OCI-LY1 (cell line): Measurements from ENCODE around the gene AGBL1.

Experiments
- H2AFZ ChIP-seq: fragments of 200-600 bp; sonication (generic), shearing (Covaris generic); 2 replicates; pipeline ENCODE4 v1.6.0; 2014; ENCODE audit warnings: antibody characterized with exemption, mild to moderate bottlenecking, low read length
- H3F3A ChIP-seq: fragments of 200-600 bp; sonication (generic), shearing (Covaris generic); 2 replicates; pipeline ENCODE4 v1.6.0; 2014; ENCODE audit warnings: mild to moderate bottlenecking, antibody characterized with exemption, low read length, moderate library complexity; ENCODE audit not compliant: insufficient read depth
- H3K27ac ChIP-seq: fragments of 200-600 bp; sonication (generic); 2 replicates; pipeline ENCODE4 v1.5.1; 2014; ENCODE audit warnings: low read length, mixed run types, mild to moderate bottlenecking, low read depth; ENCODE audit not compliant: poor library complexity, severe bottlenecking
- H3K27me3 ChIP-seq: fragments of 200-600 bp; sonication (generic); 2 replicates; pipeline ENCODE4 v1.6.0; 2014; ENCODE audit warnings: antibody characterized with exemption, mild to moderate bottlenecking, low read length, moderate library complexity; ENCODE audit not compliant: insufficient read depth
- H3K36me3 ChIP-seq: fragments of 200-600 bp; sonication (generic); 2 replicates; pipeline ENCODE4 v1.6.1; 2014; ENCODE audit warnings: mild to moderate bottlenecking, antibody characterized with exemption, low read length, moderate library complexity, mixed read lengths; ENCODE audit not compliant: insufficient read depth
- H3K4me1 ChIP-seq: fragments of 200-600 bp; sonication (generic); 2 replicates; pipeline ENCODE4 v1.5.1; 2014; ENCODE audit warnings: mild to moderate bottlenecking, low read length, moderate library complexity; ENCODE audit not compliant: insufficient read depth, severe bottlenecking
- H3K4me2 ChIP-seq: fragments of 200-600 bp; sonication (generic), shearing (Covaris generic); 2 replicates; pipeline ENCODE4 v1.6.1; 2014; ENCODE audit warnings: low read length
- H3K4me3 ChIP-seq: fragments of 200-600 bp; sonication (generic); 2 replicates; pipeline ENCODE4 v1.5.1; 2014; ENCODE audit warnings: low read length, low read depth, mild to moderate bottlenecking, mixed read lengths; ENCODE audit not compliant: poor library complexity, severe bottlenecking
- H3K79me2 ChIP-seq: fragments of 200-600 bp; shearing (Covaris generic); 2 replicates; pipeline ENCODE4 v1.6.1; 2016; ENCODE audit warnings: mixed run types, low read length, mixed read lengths; ENCODE audit not compliant: insufficient read depth
- H3K9ac ChIP-seq: fragments of 200-600 bp; sonication (generic), shearing (Covaris generic); 2 replicates; pipeline ENCODE4 v1.6.1; 2014; ENCODE audit warnings: mild to moderate bottlenecking, low read length, mixed read lengths
- H3K9me2 ChIP-seq: fragments of 200-600 bp; sonication (generic), shearing (Covaris generic); 2 replicates; pipeline ENCODE4 v1.6.1; 2014; ENCODE audit warnings: low read depth, mild to moderate bottlenecking, low read length, mixed read lengths
- H3K9me3 ChIP-seq: fragments of 200-600 bp; shearing (Covaris generic); 2 replicates; pipeline ENCODE4 v1.6.1; 2014; ENCODE audit warnings: low read length, mixed read lengths
- H4K20me1 ChIP-seq: fragments of 200-600 bp; sonication (generic), shearing (Covaris generic); 2 replicates; pipeline ENCODE4 v1.6.0; 2016; ENCODE audit warnings: mild to moderate bottlenecking, low read length; ENCODE audit not compliant: insufficient read depth
- CTCF ChIP-seq: fragments of 200-600 bp; sonication (generic), shearing (Covaris generic); IDR thresholded peaks from 2 replicates; pipeline ENCODE4 v1.5.1; 2017; ENCODE audit warnings: mild to moderate bottlenecking, antibody characterized with exemption, low read length, moderate library complexity, mixed read lengths
- EZH2 ChIP-seq: fragments of 200-600 bp; sonication (generic), shearing (Covaris generic); IDR thresholded peaks from 2 replicates; pipeline ENCODE4 v1.8.0; 2017; ENCODE audit warnings: borderline replicate concordance, mixed run types, mild to moderate bottlenecking, antibody characterized with exemption, low read length, moderate library complexity, mixed read lengths

The AGBL1 gene

DNA sequence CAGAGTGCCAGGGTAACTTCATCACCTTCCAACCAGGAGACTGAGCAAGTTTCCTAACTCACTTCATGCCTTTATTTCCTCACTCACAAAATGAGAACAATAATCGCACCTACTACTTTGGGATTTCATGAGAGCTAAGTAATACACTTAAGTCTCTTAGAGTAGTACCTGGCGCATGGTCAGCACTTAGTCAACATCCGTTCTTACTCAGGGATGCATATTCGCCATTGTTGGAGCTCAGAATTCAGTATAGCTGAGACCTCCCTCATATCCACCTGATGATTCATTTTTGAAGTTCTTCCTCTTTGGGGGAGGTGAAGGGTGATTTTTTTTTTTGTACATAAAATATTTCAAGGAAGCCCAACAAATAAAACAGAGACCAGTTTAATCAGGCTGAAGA lies 188.2 kb downstream of the AGBL1 start:
- Histone ChIP-seq H3K27ac (no peak overlapping the region), H3K4me3 (no peak overlapping the region), H3K4me2 (no peak overlapping the region), H2AFZ (no peak overlapping the region), H3K9ac (no peak overlapping the region), H3K9me2 (no peaks in the 10 kb centered on the region), H3F3A (no peaks in the 10 kb centered on the region), H3K36me3 (no peaks in the 10 kb centered on the region), H3K27me3 (peaks cover 7% of the 10 kb centered on the region; the same call in 1 of the 2 replicates), H4K20me1 (no peaks in the 10 kb centered on the region), H3K79me2 (no peaks in the 10 kb centered on the region), H3K4me1 (no peaks in the 10 kb centered on the region), H3K9me3 (no peaks in the 10 kb centered on the region)
- TF ChIP-seq CTCF (no peak), EZH2 (no peak)

DNA sequence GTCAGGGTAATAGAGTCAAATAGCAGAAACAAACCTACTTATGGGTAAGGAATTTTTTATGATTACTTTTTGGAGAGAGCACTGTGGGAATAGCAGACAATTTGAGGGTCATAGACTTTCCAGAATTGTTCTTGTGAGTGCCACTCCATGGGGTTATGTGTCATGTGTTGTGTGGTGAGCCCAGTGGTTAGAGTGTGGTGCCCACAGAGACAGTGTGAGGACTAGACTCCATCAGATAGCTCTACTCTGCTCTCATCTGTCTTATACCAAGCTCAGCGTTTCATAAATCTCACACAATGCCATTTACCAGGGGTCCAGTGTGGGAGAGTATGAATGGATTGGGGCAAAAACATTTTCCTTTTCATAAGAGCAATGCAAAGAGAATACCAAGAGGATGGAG lies 188.9 kb downstream of the AGBL1 start:
- Histone ChIP-seq H3K4me3 (no peak overlapping the region), H3K27me3 (peaks cover 7% of the 10 kb centered on the region; the same call in 1 of the 2 replicates), H3K4me2 (no peak overlapping the region), H2AFZ (no peak overlapping the region), H3K79me2 (no peaks in the 10 kb centered on the region), H3K9me2 (no peaks in the 10 kb centered on the region), H3K36me3 (no peaks in the 10 kb centered on the region), H3K9me3 (no peaks in the 10 kb centered on the region), H4K20me1 (no peaks in the 10 kb centered on the region), H3K9ac (no peak overlapping the region), H3K27ac (no peak overlapping the region), H3F3A (no peaks in the 10 kb centered on the region), H3K4me1 (no peaks in the 10 kb centered on the region)
- TF ChIP-seq CTCF: no peak
- TF ChIP-seq EZH2: no peak

DNA sequence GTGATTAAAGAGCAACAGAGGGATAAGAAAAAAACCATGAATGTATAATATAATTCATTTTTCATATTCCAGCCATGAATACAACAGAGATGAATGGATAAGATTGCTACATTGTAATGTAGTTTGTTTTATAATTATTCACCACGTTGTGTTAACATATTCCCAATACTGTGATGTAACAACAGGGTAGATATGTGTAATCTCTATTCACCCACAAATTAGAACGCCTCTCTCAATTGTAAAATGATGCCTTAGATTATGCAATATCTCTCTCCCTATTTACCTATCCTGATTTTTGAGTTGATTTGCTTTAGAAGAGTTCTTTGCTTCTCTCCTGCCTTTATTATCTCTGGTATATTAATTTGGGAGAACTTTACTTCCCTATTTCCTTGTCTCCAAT lies 193.6 kb downstream of the AGBL1 start:
- Histone ChIP-seq H3K27me3 (0 out of 2 replicates have a peak, but pooled peaks cover 1% of the 10 kb centered on the region), H3K4me1 (no peaks in the 10 kb centered on the region)
- TF ChIP-seq CTCF: no peak

More for the DNA sequence above, 193.6 kb downstream of the AGBL1 start:
- Histone ChIP-seq H3K9ac (no peak overlapping the region), H4K20me1 (no peaks in the 10 kb centered on the region), H3K4me2 (no peak overlapping the region), H2AFZ (no peak overlapping the region), H3F3A (no peaks in the 10 kb centered on the region), H3K79me2 (no peaks in the 10 kb centered on the region), H3K9me3 (no peaks in the 10 kb centered on the region), H3K36me3 (no peaks in the 10 kb centered on the region), H3K27ac (no peak overlapping the region), H3K9me2 (no peaks in the 10 kb centered on the region), H3K4me3 (no peak overlapping the region)
